ENCODE data around the gene UPK3BL2.
"Not testable (repeated sequence)": the region's sequence is repeated elsewhere in the genome, so short reads cannot be mapped to it uniquely, and the experiment has no call there.

The UPK3BL2 gene

DNA sequence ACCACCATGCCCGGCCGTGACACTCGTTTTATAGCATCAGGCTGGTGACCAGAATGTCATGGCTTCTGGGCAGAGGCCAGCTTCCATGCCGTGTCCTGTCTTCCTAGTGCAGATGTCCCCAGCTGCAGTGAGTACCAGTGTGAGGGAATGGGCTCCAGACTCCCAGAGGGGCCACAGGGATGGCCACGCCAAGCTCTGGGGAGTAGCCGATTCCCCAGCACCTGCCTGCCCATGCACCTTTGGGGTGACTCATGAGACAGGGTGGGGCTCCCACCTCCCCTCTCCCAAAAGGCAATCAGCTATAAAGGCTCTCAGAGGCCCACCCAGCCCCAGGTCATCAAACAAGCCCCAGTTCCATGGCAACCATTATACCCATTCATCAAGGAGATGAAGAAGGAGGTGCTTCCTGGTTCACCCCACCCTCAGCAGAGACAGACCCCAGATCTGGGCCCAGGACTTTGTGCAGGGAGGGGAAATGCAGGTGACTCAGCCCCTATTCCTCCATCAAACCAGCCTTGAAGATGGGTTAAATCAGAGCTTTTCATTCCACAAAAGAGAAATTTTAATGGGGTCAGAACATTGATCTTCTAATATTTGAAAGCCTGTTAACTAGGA lies 7.4 kb upstream of the UPK3BL2 start, which contains the start of gene SPDYE2:
TSS of gene SPDYE2 (plus strand) at position 419 of the 615 bp plus-strand sequence. CDS start 2,030 bp downstream, outside the sequence.
- not testable (repeated sequence) for H3K27me3 ChIP-seq (ENCODE audit: insufficient read depth, low read length); H3K4me3 ChIP-seq (ENCODE audit: low read length); H3K27ac ChIP-seq (ENCODE audit: low read length); H3K36me3 ChIP-seq (ENCODE audit: insufficient read depth, low read depth, low read length); H3K4me1 ChIP-seq (ENCODE audit: insufficient read depth, low read length); H3K9me3 ChIP-seq (ENCODE audit: insufficient read depth, low read depth, low read length); H3K9ac ChIP-seq (ENCODE audit: low read depth, low read length)

DNA sequence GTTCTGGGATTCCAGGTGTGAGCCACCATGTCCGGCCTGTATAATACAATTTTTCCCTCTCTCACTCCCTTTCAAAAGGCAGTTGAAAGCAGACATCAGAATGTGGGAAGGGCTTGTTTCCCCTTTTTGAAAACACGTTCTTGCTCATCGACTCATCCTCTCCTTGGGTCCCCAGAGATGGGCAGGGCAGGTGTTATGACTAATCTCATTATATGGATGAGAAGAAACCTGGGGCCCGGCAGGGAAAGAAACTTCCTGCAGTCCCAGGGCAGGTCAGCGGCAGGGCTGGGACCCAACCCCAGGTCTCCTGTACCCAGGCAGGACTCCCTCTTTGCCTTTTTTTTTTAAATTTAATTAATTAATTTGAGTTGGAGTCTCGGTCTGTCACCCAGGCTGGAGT lies 2.9 kb upstream of the UPK3BL2 start:
- not testable (repeated sequence) for H3K9me3 ChIP-seq (ENCODE audit: insufficient read depth, low read depth, low read length); H3K4me3 ChIP-seq (ENCODE audit: low read length)

DNA sequence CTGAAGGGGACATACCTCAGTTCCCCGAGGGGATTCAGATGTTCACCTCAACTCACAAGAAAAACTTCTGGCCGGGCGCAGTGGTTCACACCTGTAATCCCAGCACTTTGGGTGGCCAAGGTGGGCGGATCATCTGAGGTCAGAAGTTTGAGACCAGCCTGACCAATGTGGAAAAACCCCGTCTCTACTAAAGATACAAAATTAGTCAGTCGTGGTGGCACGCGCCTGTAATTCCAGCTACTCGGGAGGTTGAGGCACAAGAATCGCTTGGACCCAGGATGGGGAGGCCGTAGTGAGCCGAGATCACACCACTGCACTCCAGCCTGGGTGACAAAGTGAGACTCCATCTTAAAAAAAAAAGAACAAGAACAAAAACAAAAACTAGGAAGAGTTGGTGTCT lies 1.8 kb upstream of the UPK3BL2 start:
- H3K27ac ChIP-seq (ENCODE audit: low read length); H3K9me3 ChIP-seq (ENCODE audit: insufficient read depth, low read depth, low read length); H3K36me3 ChIP-seq (ENCODE audit: insufficient read depth, low read depth, low read length); H3K9ac ChIP-seq (ENCODE audit: low read depth, low read length); H3K4me3 ChIP-seq (ENCODE audit: low read length); H3K27me3 ChIP-seq (ENCODE audit: insufficient read depth, low read length); H3K4me1 ChIP-seq (ENCODE audit: insufficient read depth, low read length): not testable (repeated sequence)

More for the DNA sequence above, 2.9 kb upstream of the UPK3BL2 start:
- not testable (repeated sequence) for H3K36me3 ChIP-seq (ENCODE audit: insufficient read depth, low read depth, low read length); H3K27me3 ChIP-seq (ENCODE audit: insufficient read depth, low read length); H3K27ac ChIP-seq (ENCODE audit: low read length); H3K9ac ChIP-seq (ENCODE audit: low read depth, low read length); H3K4me1 ChIP-seq (ENCODE audit: insufficient read depth, low read length)

DNA sequence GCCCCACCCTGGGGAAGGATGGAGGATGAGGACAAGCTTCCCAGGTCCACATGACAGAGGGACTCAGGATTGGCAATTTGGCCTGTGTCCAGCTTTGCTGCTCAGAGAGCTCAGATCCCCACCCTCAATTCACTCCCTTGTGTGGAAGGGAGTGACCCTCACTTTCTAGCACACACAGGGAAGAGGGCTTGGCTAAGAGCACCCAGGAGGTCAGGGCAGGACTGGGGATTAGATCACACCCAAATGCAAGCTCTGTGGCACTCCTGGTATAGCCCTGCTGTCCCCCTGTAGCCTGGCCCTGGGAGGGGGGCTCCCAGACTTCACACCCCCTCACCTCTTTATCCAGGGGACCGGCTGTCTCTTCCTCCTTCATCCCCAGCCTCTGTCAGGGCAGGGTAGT lies 876 bp upstream of the UPK3BL2 start:
- H3K27ac ChIP-seq (ENCODE audit: low read length); H3K36me3 ChIP-seq (ENCODE audit: insufficient read depth, low read depth, low read length); H3K4me3 ChIP-seq (ENCODE audit: low read length); H3K4me1 ChIP-seq (ENCODE audit: insufficient read depth, low read length); H3K9ac ChIP-seq (ENCODE audit: low read depth, low read length); H3K27me3 ChIP-seq (ENCODE audit: insufficient read depth, low read length); H3K9me3 ChIP-seq (ENCODE audit: insufficient read depth, low read depth, low read length): not testable (repeated sequence)

DNA sequence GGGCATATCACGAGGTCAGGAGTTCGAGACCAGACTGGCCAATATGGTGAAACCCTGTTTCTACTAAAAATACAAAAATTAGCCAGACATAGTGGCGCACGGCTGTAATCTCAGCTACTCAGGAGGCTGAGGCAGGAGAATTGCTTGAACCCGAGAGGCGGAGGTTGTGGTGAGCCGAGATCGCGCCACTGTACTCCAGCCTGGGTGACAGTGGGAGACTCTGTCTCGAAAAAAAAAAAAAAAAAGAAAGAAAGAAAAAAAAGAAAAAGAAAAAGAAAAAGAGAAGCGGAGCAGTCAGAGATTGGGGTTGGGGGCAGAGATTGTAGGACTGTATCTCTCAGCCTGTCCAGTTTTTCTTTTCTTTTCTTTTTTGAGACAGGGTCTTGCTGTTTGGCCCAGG lies 725 bp downstream of the UPK3BL2 start:
- not testable (repeated sequence) for H3K4me1 ChIP-seq (ENCODE audit: insufficient read depth, low read length); H3K36me3 ChIP-seq (ENCODE audit: insufficient read depth, low read depth, low read length); H3K4me3 ChIP-seq (ENCODE audit: low read length); H3K27me3 ChIP-seq (ENCODE audit: insufficient read depth, low read length); H3K9me3 ChIP-seq (ENCODE audit: insufficient read depth, low read depth, low read length); H3K9ac ChIP-seq (ENCODE audit: low read depth, low read length); H3K27ac ChIP-seq (ENCODE audit: low read length)

DNA sequence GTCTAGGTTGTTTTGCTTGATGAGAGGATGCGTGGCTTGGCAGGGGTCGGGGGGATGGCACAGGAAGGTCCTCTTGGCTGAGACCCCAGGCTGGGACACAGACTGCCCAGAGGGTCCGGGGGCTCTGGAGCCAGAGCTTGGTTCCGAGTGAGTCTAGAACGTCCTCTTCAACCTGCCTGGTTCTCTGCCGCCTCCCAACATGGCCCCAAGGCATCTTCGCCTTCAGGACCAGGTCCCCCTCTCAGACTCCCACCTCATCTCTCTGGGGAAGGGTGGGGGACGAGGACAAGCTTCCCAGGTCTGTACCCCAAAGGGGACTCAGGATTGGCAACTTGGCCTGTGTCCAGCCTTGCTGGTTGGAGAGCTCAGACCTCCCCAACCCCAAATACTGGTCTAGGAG lies 1.4 kb downstream of the UPK3BL2 start:
- H3K36me3 ChIP-seq (ENCODE audit: insufficient read depth, low read depth, low read length); H3K27me3 ChIP-seq (ENCODE audit: insufficient read depth, low read length): not testable (repeated sequence)

DNA sequence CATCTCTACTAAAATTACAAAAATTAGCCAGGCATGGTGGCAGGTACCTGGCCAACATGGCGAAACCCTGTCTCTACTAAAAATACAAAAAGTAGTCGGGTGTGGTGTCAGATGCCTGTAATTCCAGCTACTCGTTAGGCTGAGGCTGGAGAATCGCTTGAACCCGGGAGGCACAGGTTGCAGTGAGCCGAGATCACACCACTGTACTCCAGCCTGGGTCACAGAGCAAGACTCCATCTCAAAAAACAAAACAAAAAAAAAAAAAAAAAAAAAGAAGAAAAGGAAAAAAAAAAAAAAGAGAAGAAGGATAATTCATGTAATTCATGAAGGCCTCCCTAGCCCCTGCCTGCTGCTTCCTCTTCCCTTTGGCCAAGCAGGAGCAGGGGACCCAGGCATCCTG lies 2.9 kb downstream of the UPK3BL2 start:
- not testable (repeated sequence) for H3K36me3 ChIP-seq (ENCODE audit: insufficient read depth, low read depth, low read length); H3K9me3 ChIP-seq (ENCODE audit: insufficient read depth, low read depth, low read length); H3K27me3 ChIP-seq (ENCODE audit: insufficient read depth, low read length); H3K27ac ChIP-seq (ENCODE audit: low read length); H3K4me1 ChIP-seq (ENCODE audit: insufficient read depth, low read length); H3K4me3 ChIP-seq (ENCODE audit: low read length); H3K9ac ChIP-seq (ENCODE audit: low read depth, low read length)

More for the DNA sequence above, 1.4 kb downstream of the UPK3BL2 start:
- H3K9ac ChIP-seq (ENCODE audit: low read depth, low read length); H3K4me3 ChIP-seq (ENCODE audit: low read length); H3K9me3 ChIP-seq (ENCODE audit: insufficient read depth, low read depth, low read length); H3K27ac ChIP-seq (ENCODE audit: low read length); H3K4me1 ChIP-seq (ENCODE audit: insufficient read depth, low read length): not testable (repeated sequence)

DNA sequence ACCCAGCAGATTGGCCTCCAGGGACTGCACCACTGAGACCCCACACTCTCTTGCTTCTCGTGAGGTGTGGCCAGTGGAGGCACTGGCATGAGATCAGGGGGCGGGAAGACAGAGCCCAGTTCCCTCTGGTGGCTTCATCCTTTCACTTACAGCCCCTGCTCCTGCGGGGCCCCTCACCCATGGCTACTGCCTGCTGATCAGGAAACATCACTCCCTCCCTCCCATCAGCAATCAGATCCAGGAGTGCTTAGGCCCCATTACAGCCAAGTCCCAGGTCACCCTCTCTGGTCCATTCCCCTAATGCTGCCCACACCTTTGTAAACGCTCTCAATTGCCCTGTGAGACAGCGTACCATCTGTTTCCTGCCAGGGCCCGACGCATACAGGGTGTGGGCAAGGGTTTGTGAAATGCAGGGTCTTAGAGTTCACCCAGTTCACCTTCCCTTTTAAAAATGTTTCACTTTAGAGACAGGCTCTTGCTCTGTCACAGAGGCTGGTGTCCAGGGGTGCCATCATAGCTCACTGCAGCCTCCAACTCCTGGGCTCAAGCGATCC lies 8.4 kb downstream of the UPK3BL2 start:
- H3K27me3 ChIP-seq (ENCODE audit: insufficient read depth, low read length); H3K36me3 ChIP-seq (ENCODE audit: insufficient read depth, low read depth, low read length); H3K4me1 ChIP-seq (ENCODE audit: insufficient read depth, low read length); H3K4me3 ChIP-seq (ENCODE audit: low read length); H3K27ac ChIP-seq (ENCODE audit: low read length); H3K9ac ChIP-seq (ENCODE audit: low read depth, low read length); H3K9me3 ChIP-seq (ENCODE audit: insufficient read depth, low read depth, low read length): not testable (repeated sequence)

DNA sequence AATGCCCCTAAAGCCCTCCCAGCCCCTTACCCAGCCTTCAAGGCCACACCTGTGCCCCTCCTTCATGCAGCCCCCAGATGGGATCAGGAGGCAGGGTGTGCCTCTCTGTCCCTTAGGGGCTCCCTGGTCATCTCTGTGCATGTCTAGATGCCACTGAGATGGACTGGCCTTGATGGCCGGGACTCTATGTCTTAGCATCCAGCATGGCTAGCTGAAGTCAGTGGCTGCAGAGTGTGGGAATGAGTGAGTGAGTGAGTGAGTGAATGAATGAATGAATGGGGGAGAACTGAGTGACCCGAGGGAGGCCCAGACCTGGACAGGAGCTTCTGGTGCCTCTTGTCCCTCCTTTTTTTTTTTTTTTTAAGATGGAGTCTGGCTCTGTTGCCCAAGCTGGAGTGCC lies 11.4 kb downstream of the UPK3BL2 start:
- H3K27ac ChIP-seq (ENCODE audit: low read length); H3K9ac ChIP-seq (ENCODE audit: low read depth, low read length): not testable (repeated sequence)

DNA sequence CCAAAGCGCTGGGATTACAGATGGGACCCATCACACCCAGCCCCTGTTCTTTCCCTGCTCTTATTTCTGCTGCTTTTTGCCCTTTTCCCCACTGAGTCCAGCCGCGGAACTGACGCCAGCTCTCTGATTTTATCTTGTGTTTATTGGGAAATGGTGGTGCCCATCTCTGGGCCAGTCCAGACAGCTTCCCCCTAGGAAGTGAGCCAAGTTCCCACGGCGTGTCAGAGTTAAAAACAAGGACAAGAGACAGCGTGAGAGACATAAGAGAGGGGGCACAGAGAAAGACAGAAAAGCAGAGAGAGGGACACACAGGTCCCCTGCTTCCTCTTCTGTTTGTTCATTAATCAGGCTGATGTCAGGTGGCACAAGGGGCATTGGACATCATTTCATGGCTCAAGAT lies 11.9 kb downstream of the UPK3BL2 start:
- H3K4me3 ChIP-seq (ENCODE audit: low read length); H3K9ac ChIP-seq (ENCODE audit: low read depth, low read length); H3K4me1 ChIP-seq (ENCODE audit: insufficient read depth, low read length); H3K36me3 ChIP-seq (ENCODE audit: insufficient read depth, low read depth, low read length); H3K27me3 ChIP-seq (ENCODE audit: insufficient read depth, low read length); H3K9me3 ChIP-seq (ENCODE audit: insufficient read depth, low read depth, low read length); H3K27ac ChIP-seq (ENCODE audit: low read length): not testable (repeated sequence)

More for the DNA sequence above, 11.4 kb downstream of the UPK3BL2 start:
- H3K4me1 ChIP-seq (ENCODE audit: insufficient read depth, low read length); H3K36me3 ChIP-seq (ENCODE audit: insufficient read depth, low read depth, low read length); H3K27me3 ChIP-seq (ENCODE audit: insufficient read depth, low read length); H3K9me3 ChIP-seq (ENCODE audit: insufficient read depth, low read depth, low read length); H3K4me3 ChIP-seq (ENCODE audit: low read length): not testable (repeated sequence)

DNA sequence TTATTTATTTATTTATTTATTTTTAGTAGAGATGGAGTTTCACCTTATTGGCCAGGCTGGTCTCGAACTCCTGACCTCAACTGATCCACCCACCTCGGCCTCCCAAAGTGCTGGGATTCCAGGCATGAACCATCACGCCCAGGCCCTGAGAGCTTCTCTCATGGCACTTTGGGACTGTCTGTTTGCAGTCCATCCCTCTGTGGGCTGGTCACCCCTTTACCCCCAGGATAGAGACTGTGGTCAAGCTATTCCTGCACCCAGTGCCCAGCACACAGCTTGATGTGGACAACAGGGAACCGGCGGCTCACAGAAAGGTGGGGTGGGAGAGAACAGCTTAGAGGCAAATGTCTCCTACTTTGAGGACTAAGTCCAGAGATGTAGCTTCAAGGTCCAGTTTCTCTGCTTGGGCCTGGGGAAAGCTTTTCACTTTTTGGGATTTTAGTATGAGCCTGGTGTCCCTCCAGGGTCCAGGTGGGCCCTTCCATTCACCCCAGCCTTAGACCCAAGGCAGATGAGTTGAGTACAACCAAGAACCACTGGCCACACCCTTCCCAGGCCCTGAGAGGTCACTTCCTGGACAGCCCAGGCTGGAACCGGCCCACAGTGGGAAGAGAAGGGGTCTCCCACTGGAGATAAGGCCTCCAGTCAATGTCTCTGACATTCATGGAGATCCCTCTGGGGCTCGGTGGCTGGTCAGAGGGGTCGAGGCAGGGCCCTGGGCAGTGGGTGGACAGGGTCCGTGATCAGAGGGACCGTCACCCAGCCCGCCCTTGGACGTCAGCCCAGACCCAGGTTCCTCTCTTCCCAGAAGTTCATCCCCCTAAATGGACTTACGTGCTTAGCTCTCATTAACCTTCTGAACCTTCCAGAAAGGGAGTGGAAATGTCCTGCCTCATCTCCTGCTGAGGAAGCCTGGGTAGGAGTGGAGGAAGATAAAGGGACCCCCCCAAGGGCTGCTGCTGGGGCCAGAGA lies 15.4 kb downstream of the UPK3BL2 start:
- not testable (repeated sequence) for H3K27me3 ChIP-seq (ENCODE audit: insufficient read depth, low read length); H3K4me3 ChIP-seq (ENCODE audit: low read length); H3K9me3 ChIP-seq (ENCODE audit: insufficient read depth, low read depth, low read length); H3K4me1 ChIP-seq (ENCODE audit: insufficient read depth, low read length); H3K36me3 ChIP-seq (ENCODE audit: insufficient read depth, low read depth, low read length); H3K27ac ChIP-seq (ENCODE audit: low read length); H3K9ac ChIP-seq (ENCODE audit: low read depth, low read length)

DNA sequence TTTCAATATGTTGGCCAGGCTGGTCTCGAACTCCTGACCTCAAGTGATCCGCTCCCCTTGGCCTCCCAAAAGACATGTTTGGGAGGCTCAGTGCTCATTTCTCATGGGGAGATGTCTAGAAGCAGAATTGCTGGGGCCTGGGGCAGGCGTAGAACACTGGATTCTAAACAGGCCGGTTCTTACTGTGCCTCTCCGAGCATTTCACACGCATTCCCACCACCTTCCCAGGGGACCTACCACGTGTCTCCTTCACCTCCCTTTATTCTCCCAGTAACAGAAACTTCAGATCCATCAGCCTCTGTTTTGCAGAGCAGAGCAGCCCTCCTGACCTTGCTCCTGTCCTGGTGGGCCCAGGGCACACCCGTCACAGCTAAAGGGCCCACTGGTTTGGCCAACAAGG lies 16.3 kb downstream of the UPK3BL2 start:
- not testable (repeated sequence) for H3K9me3 ChIP-seq (ENCODE audit: insufficient read depth, low read depth, low read length); H3K27ac ChIP-seq (ENCODE audit: low read length); H3K9ac ChIP-seq (ENCODE audit: low read depth, low read length); H3K4me3 ChIP-seq (ENCODE audit: low read length); H3K4me1 ChIP-seq (ENCODE audit: insufficient read depth, low read length); H3K27me3 ChIP-seq (ENCODE audit: insufficient read depth, low read length); H3K36me3 ChIP-seq (ENCODE audit: insufficient read depth, low read depth, low read length)
